ENCODE data around the gene RAP1A.
A peak's percentile ranks its signal among the peaks of the same experiment; 100 is the strongest.

The RAP1A gene

DNA sequence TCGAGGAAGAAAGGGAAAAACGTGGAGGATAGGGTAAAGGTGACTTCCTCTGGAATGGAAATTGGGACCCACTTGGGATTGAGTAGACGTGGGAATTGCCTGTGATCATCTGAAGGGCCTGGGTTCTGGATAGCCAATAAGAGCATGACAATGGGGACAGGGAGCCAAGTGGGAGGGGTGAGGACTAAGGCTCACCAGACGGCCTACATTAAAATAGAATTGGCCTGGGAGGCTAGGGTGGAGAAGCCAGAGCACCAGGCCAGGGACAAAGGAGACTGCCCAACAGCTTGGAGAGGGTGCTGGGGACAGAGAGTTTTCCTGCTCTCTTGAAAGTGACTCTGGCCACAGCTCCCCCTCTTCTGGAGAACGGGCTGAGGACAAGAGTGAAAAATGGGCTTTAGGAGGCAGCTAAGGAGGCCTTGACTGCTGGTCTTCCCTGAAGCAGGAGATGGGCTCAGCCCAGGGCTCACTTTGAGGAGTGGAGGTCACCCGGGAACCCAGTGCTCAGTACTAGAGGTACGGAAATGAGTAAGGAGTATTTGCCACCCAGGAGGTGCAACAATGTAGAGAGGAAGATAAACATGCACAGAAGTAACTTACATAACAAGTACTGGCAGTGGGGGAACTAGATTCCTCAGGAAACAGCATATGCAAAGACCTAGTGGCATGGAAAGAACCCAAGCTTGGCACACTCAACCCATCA lies 100.8 kb downstream of the RAP1A start:
- H3K36me3 ChIP-seq (replicated peaks; ENCODE audit: insufficient read depth, low read length), result no peaks in the 10 kb centered on the region
- H4K20me1 ChIP-seq (ENCODE audit: insufficient read depth, low read length), result no peaks in the 10 kb centered on the region
- no peak for TF ChIP-seq EZH2 (optimal IDR thresholded peaks at IDR 0.05; ENCODE audit: low read depth, low read length)
- TF ChIP-seq EZH2phosphoT487 (IDR thresholded peaks at IDR 0.05; ENCODE audit: low read length), result no peak
- TF ChIP-seq CTCF (IDR thresholded peaks at IDR 0.05; ENCODE audit: low read length), result no peak
- H3K4me1 ChIP-seq (ENCODE audit: low read length), result peaks cover 7% of the 10 kb centered on the region
- H3K9me3 ChIP-seq (replicated peaks; ENCODE audit: insufficient read depth, low read length), result no peaks in the 10 kb centered on the region
- no peak overlapping the region for H2AFZ ChIP-seq (ENCODE audit: low read length)
- H3K9me2 ChIP-seq (replicated peaks; ENCODE audit: insufficient read depth, low read length), result no peaks in the 10 kb centered on the region
- H3K9ac ChIP-seq (ENCODE audit: low read length), result no peak overlapping the region
- H3K4me3 ChIP-seq (ENCODE audit: low read length), result no peak overlapping the region
- H3F3A ChIP-seq (ENCODE audit: insufficient read depth, low read length), result peaks cover 4% of the 10 kb centered on the region; the same call in 1 of the 2 replicates
- no peak overlapping the region for H3K4me2 ChIP-seq (ENCODE audit: low read depth, low read length)
- DNase-seq, result no peak
- no peaks in the 10 kb centered on the region for H3K79me2 ChIP-seq (ENCODE audit: low read length)
- no peaks in the 10 kb centered on the region for H3K27me3 ChIP-seq (replicated peaks; ENCODE audit: insufficient read depth, low read length)
- no peak overlapping the region for H3K27ac ChIP-seq (ENCODE audit: low read length)

DNA sequence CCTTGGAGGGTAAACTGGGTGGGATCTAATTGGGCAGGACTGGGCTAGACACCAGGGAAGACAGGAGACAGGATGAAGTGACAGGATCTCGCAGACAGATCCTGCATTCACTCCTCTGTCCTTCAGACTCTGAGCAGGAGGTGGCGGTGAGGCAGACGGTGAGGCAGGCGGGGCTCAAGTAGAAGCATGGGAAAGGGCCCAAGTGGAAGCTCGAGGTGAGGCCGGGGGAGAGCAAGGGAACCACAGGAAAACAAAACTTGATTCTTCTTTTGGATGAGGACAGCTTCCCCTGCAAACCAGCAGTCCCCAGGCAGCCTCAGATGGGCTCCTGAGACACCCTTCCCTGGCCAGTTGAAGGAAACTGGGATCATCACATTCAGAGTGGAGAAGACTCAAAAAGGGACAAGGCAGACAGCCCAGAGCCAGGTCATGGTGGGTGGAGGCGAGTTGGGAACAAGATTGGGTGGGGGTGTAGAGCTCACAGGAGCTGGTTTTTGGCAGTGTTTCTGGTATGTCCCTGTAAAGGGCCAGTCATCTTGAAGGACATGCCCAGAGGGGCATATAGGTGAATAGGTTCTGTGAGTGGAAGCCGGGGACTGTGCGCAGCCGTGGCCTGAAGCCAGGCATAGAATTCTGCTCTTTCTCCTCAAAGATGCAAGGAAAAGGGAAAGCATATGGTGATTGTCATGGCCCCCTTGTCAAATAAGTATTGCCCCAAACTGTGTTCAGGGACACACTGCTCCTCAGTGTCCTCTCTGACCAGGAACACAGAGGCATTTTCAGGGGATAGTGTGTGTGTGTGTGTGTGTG lies 101.6 kb downstream of the RAP1A start:
- no peaks in the 10 kb centered on the region for H3K9me2 ChIP-seq (replicated peaks; ENCODE audit: insufficient read depth, low read length)
- no peak overlapping the region for H3K4me3 ChIP-seq (ENCODE audit: low read length)

DNA sequence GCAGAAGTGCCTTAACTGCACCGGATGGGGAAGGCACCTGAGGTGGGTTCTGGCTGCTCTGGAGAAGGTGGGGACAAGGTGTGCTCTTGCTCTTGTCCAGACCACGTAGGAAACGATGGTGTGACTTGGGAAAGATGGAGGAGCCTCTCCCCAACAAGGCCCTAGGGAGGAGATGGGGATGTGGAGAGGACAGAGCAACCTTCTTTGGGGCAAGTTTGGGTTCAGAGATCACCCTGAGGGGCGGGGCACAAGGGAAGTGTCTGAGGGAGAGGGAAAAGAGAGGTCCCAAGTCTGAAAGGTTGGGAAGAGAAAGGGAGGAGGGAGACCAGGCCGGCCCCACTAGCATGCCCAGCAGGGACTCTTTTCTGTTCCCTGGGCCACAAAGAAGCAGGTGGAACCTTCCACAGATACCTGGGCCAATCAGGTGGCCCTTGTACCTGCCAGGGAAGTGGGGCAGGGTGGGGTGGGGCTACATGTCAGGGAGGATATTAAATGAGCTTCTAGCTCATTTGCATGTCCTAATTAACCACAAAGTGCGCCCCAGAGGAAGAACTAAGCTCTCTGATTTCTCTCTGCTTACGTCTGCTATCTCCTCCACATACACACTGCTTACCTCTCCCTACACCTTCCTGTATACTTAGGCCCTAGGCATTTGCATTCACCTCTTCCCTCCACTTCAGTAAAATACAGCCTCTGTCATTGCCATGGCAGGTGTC lies 103.7 kb downstream of the RAP1A start:
- Histone ChIP-seq H3K4me3 (ENCODE audit: low read length) (no peak overlapping the region), H3K9ac (ENCODE audit: low read length) (no peak overlapping the region), H3K79me2 (ENCODE audit: low read length) (no peaks in the 10 kb centered on the region), H3K9me2 (replicated peaks; ENCODE audit: insufficient read depth, low read length) (no peaks in the 10 kb centered on the region), H3K4me1 (ENCODE audit: low read length) (peaks cover 7% of the 10 kb centered on the region), H3K27ac (ENCODE audit: low read length) (peak overlapping the region; percentile 61; the same call in 1 of the 2 replicates), H3K9me3 (replicated peaks; ENCODE audit: insufficient read depth, low read length) (no peaks in the 10 kb centered on the region), H4K20me1 (ENCODE audit: insufficient read depth, low read length) (no peaks in the 10 kb centered on the region), H3F3A (ENCODE audit: insufficient read depth, low read length) (peaks cover 4% of the 10 kb centered on the region; the same call in 1 of the 2 replicates), H3K4me2 (ENCODE audit: low read depth, low read length) (peak overlapping the region; percentile 27), H2AFZ (ENCODE audit: low read length) (no peak overlapping the region), H3K27me3 (replicated peaks; ENCODE audit: insufficient read depth, low read length) (no peaks in the 10 kb centered on the region), H3K36me3 (replicated peaks; ENCODE audit: insufficient read depth, low read length) (no peaks in the 10 kb centered on the region)
- TF ChIP-seq EZH2phosphoT487 (IDR thresholded peaks at IDR 0.05; ENCODE audit: low read length), result no peak
- TF ChIP-seq CTCF (IDR thresholded peaks at IDR 0.05; ENCODE audit: low read length), result no peak
- TF ChIP-seq EZH2 (optimal IDR thresholded peaks at IDR 0.05; ENCODE audit: low read depth, low read length), result no peak
- DNase-seq, result peak; percentile 42

More for the DNA sequence above, 101.6 kb downstream of the RAP1A start:
- peaks cover 4% of the 10 kb centered on the region; the same call in 1 of the 2 replicates for H3F3A ChIP-seq (ENCODE audit: insufficient read depth, low read length)
- no peaks in the 10 kb centered on the region for H3K27me3 ChIP-seq (replicated peaks; ENCODE audit: insufficient read depth, low read length)
- no peak for TF ChIP-seq EZH2phosphoT487 (IDR thresholded peaks at IDR 0.05; ENCODE audit: low read length)
- no peak for TF ChIP-seq EZH2 (optimal IDR thresholded peaks at IDR 0.05; ENCODE audit: low read depth, low read length)
- no peak for TF ChIP-seq CTCF (IDR thresholded peaks at IDR 0.05; ENCODE audit: low read length)
- H3K27ac ChIP-seq (ENCODE audit: low read length), result no peak overlapping the region
- peaks cover 7% of the 10 kb centered on the region for H3K4me1 ChIP-seq (ENCODE audit: low read length)
- no peaks in the 10 kb centered on the region for H4K20me1 ChIP-seq (ENCODE audit: insufficient read depth, low read length)
- no peaks in the 10 kb centered on the region for H3K36me3 ChIP-seq (replicated peaks; ENCODE audit: insufficient read depth, low read length)
- H3K4me2 ChIP-seq (ENCODE audit: low read depth, low read length), result no peak overlapping the region
- H2AFZ ChIP-seq (ENCODE audit: low read length), result no peak overlapping the region
- no peak for DNase-seq
- H3K79me2 ChIP-seq (ENCODE audit: low read length), result no peaks in the 10 kb centered on the region
- no peak overlapping the region for H3K9ac ChIP-seq (ENCODE audit: low read length)
- no peaks in the 10 kb centered on the region for H3K9me3 ChIP-seq (replicated peaks; ENCODE audit: insufficient read depth, low read length)
